GM12872 (cell line): ENCODE results near the gene ZBTB9.

Experiments used
- TF ChIP-seq, protein P1 (sequence below): IDR thresholded peaks from 3 replicates; pipeline ENCODE4 v1.5.1; 2011; ENCODE audit warnings: low read depth, mild to moderate bottlenecking, low read length, moderate library complexity; ENCODE audit not compliant: insufficient read depth

Gene ZBTB9

DNA sequence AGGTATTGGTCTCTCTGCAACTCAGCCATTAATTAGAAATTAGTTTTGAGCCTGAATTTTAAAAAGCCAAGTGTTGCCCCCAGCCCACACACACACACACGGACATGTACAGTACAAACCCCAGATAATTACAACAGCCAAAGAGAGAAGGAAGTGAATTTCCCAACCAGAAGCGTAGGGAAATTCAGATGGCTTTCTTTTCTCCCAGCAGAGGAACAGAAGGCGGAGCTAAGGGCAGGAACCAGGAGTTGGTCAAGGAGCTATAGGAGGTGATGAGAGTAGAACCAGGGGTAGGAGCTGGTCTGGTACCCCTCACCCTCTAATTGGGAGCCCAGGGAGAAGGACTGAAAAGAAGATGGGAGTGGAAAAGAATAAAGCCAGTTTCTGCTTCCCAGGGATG lies 3.9 kb upstream of the ZBTB9 start:
- TF ChIP-seq, protein P1, sequence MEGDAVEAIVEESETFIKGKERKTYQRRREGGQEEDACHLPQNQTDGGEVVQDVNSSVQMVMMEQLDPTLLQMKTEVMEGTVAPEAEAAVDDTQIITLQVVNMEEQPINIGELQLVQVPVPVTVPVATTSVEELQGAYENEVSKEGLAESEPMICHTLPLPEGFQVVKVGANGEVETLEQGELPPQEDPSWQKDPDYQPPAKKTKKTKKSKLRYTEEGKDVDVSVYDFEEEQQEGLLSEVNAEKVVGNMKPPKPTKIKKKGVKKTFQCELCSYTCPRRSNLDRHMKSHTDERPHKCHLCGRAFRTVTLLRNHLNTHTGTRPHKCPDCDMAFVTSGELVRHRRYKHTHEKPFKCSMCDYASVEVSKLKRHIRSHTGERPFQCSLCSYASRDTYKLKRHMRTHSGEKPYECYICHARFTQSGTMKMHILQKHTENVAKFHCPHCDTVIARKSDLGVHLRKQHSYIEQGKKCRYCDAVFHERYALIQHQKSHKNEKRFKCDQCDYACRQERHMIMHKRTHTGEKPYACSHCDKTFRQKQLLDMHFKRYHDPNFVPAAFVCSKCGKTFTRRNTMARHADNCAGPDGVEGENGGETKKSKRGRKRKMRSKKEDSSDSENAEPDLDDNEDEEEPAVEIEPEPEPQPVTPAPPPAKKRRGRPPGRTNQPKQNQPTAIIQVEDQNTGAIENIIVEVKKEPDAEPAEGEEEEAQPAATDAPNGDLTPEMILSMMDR = no peak

DNA sequence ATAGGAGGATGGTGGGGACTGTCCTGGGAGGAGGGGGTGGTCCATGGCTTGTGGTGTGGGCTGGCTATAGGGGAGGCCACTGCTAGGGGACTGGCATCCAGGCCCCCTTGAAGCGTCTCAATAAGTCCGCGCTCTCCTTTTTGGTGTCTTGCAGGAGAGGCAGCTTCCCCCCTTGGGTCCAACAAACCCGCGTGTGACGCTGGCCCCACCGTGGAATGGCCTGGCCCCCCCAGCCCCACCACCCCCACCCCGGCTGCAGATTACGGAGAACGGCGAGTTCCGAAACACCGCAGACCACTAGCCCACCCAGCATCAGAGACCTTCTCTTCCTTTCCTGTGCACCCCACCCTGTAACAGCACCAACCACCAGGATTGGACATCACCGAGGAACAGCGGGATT lies 2.8 kb upstream of the ZBTB9 start:
- TF ChIP-seq, protein P1 = no peak

DNA sequence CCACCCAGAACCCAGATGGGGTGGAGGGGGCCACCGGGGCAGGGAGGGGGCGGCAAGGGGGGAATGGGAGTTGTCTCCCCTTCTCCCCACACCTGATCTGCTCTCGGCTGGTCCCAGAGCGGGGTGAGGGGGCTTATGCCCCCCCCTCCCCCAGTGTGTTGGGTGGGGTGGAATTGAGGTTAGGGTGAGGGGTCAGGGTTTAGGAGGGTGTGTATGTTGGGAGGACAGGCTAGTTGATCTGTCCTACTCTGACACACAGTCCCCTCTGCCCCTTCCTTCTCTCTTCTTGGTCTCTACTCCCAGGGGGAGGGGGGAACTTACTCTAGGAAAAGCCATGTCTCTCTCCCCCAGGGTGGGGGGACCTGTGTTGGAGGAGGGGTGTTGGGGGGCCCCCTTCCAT lies 1.9 kb upstream of the ZBTB9 start:
- TF ChIP-seq, protein P1 = no peak

DNA sequence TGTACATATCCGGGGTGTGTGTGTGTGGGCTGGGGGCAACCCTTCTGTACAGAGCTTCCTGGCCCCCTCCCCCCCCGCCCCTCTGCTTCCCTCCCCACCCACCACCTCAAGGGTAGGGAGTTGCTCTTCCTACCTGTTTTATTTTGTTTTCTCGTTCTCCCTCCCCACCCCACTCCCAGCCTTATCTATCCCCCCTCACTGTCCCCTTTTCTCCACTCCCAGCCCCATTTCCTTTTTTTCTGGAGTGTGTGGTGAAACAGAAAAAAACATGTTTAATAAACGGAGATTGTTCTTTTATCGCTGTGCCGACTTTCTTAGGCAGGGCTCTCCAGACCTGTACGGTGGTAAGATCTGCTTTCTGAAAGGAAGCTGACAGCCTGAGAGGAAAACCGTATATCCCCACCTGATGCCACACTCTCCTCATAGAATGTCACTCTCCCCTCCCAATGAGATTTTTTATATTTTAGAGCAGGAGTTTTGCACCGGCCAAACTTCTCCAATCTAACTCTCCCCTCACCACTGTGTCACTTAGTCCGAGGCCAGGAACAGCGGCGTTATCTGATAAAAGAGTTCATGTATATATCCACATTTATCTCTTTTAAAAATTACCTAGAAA lies 875 bp upstream of the ZBTB9 start:
- TF ChIP-seq, protein P1 = no peak

DNA sequence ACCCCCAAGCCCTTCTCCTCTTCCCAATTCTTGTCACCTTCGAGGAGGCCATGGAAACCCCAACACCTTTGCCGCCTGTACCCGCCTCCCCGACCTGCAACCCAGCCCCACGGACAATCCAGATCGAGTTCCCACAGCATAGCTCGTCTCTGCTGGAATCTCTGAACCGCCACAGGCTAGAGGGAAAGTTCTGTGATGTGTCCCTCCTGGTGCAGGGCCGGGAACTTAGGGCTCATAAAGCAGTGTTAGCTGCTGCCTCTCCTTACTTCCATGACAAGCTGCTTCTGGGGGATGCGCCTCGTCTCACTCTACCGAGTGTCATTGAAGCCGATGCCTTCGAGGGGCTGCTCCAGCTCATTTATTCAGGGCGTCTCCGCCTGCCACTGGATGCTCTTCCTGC lies 675 bp downstream of the ZBTB9 start:
- TF ChIP-seq, protein P1 = no peak

DNA sequence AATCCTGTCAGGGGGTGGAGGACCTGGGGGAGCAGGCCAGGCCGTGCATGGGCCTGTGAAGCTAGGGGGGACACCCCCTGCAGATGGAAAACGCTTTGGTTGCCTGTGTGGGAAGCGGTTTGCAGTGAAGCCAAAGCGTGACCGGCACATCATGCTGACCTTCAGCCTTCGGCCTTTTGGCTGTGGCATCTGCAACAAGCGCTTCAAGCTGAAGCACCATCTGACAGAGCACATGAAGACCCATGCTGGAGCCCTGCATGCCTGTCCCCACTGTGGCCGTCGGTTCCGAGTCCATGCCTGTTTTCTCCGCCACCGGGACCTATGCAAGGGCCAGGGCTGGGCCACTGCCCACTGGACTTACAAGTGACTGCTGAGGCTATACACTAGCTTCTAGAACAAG lies 1.8 kb downstream of the ZBTB9 start:
- TF ChIP-seq, protein P1 = no peak

DNA sequence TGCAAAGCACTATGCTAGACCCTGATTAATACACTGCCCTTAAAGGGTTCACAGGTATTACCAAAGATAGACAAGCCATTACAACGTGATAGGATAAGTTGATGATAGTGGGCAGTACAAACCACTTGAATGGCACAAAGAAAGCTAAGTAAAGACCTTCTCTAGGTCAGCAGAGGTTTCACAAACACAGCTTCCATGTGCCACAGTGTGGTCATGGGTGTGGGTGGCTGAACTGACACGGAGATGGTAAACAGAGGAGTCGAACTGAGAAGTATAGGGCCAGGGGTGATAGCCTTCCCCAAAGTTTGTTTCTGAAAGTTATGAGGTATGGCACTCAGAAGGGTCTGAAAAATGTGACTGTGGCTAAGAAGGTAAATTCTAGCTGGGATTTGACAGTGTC lies 4.3 kb downstream of the ZBTB9 start:
- TF ChIP-seq, protein P1 = no peak
